Loucy (cell line): ENCODE results near the gene ERICH4.

Experiments used
- EZH2phosphoT487 ChIP-seq: fragments of 200-600 bp; IDR thresholded peaks from 2 replicates; pipeline ENCODE4 v1.6.1; 2018; ENCODE audit warnings: antibody characterized with exemption, mild to moderate bottlenecking, moderate library complexity, borderline replicate concordance
- TF ChIP-seq, protein P1 (sequence below): fragments of 200-600 bp; sonication (generic); conservative IDR thresholded peaks from 2 replicates; pipeline ENCODE4 v1.5.1; 2014; ENCODE audit warnings: mild to moderate bottlenecking, antibody characterized with exemption, low read length

DNA sequence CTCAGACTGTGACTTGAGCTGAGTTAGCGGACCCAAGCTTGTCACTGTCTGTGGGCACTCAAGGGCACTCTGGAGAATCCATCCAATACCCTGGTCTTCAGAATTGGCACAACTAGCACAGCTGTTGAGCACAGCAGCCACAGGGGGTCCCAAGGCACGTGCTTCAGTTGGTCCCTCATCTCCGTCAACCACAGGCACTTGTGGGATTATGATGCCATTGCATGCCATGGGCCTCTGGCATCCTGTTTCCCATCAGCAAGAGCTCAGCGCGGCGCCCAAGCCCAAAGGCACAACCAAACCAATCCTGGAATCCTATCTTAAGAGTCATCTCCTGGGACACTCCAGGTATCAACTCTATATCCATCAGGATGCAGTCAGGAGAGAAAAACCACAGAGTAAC lies 12.0 kb upstream of the ERICH4 start:
- TF ChIP-seq, protein P1, sequence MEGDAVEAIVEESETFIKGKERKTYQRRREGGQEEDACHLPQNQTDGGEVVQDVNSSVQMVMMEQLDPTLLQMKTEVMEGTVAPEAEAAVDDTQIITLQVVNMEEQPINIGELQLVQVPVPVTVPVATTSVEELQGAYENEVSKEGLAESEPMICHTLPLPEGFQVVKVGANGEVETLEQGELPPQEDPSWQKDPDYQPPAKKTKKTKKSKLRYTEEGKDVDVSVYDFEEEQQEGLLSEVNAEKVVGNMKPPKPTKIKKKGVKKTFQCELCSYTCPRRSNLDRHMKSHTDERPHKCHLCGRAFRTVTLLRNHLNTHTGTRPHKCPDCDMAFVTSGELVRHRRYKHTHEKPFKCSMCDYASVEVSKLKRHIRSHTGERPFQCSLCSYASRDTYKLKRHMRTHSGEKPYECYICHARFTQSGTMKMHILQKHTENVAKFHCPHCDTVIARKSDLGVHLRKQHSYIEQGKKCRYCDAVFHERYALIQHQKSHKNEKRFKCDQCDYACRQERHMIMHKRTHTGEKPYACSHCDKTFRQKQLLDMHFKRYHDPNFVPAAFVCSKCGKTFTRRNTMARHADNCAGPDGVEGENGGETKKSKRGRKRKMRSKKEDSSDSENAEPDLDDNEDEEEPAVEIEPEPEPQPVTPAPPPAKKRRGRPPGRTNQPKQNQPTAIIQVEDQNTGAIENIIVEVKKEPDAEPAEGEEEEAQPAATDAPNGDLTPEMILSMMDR = no peak
- no peak for TF ChIP-seq EZH2phosphoT487
